Lung microvascular endothelial cell (primary cell): ENCODE measurements around the gene AFF3. TPM values are rescaled to one million over a fixed set of nuclear protein-coding genes. Genes with fewer than 3 reads are reported as not detected.
"Not testable (repeated sequence)": the region's sequence is repeated elsewhere in the genome, so short reads cannot be mapped to it uniquely, and the experiment has no call there.

Experiments
- DNase-seq, 2 donors: peaks; one replicate each; pipeline versions ENCODE4 v3.0.0 to v3.0.0-alpha.2; 2010; ENCODE audit warnings: low read depth in 2 of 2
- total RNA-seq: library from RNA; depleted of rRNA; stranded (reverse); fragments of >200 nt; gene quantifications from 2 replicates; pipeline ENCODE4 v1.2.1, GENCODE V29; 2014

The AFF3 gene
- total RNA-seq, 1 donor from 2014 or later: under 0.01 TPM

- no peak for DNase-seq
These were observed 3.7 kb upstream of the AFF3 start for GRCh38 chr2:100145893-100146656.

- no peak for DNase-seq
These were observed 896 bp upstream of the AFF3 start for GRCh38 chr2:100143286-100143685.

GRCh38 chr2:100141906-100142305 lies 484 bp downstream of the AFF3 start:
- no peak for DNase-seq

GRCh38 chr2:100140582-100140981 lies 1.8 kb downstream of the AFF3 start:
- DNase-seq: no peak

- no peak for DNase-seq
These were observed 4.4 kb downstream of the AFF3 start for GRCh38 chr2:100137866-100138570.

GRCh38 chr2:100137318-100137717 lies 5.1 kb downstream of the AFF3 start:
- no peak for DNase-seq

- no peak for DNase-seq
These were observed 6.1 kb downstream of the AFF3 start for GRCh38 chr2:100136310-100136709.

- DNase-seq: no peak
These were observed 7.0 kb downstream of the AFF3 start for GRCh38 chr2:100135415-100135814.

- DNase-seq: no peak
These were observed 11.6 kb downstream of the AFF3 start for GRCh38 chr2:100130595-100131391.

- DNase-seq: no peak
These were observed 15.4 kb downstream of the AFF3 start for GRCh38 chr2:100126897-100127401.

- DNase-seq: no peak
These were observed 16.2 kb downstream of the AFF3 start for GRCh38 chr2:100126201-100126600.

GRCh38 chr2:100125626-100126025 lies 16.8 kb downstream of the AFF3 start:
- DNase-seq: no peak

- DNase-seq: peak in 1 of 2 donors; percentile 55
These were observed 17.6 kb downstream of the AFF3 start for GRCh38 chr2:100124761-100125160.

GRCh38 chr2:100121124-100121718 lies 21.2 kb downstream of the AFF3 start:
- DNase-seq: no peak

GRCh38 chr2:100119235-100119634 lies 23.2 kb downstream of the AFF3 start:
- no peak for DNase-seq

GRCh38 chr2:100113990-100114433 lies 28.4 kb downstream of the AFF3 start:
- DNase-seq: no peak

- no peak for DNase-seq
These were observed 31.8 kb downstream of the AFF3 start for GRCh38 chr2:100110614-100111000.

- no peak for DNase-seq
These were observed 32.3 kb downstream of the AFF3 start for GRCh38 chr2:100109986-100110613.

- not testable (repeated sequence) for DNase-seq
These were observed 33.8 kb downstream of the AFF3 start for GRCh38 chr2:100108648-100109020.

- no peak for DNase-seq
These were observed 34.3 kb downstream of the AFF3 start for GRCh38 chr2:100107906-100108647.
